H1 (cell line): ENCODE data around the gene DEGS2. TPM values are rescaled to one million over a fixed set of nuclear protein-coding genes. Genes with fewer than 3 reads are reported as not detected.
A peak's percentile ranks its signal among the peaks of the same experiment; 100 is the strongest.

ENCODE experiments used
- CTCF ChIA-PET: fragments of 300-600 bp; sonication (Branson Sonifier 250); formaldehyde crosslinking; loops from one replicate; lab custom pipeline; 2021; ENCODE audit not compliant: partially characterized antibody; lab: Charles Lee
- POLR2A ChIA-PET: fragments of 300-600 bp; sonication (Branson Sonifier 250); formaldehyde crosslinking; loops from one replicate; lab custom pipeline; 2021; ENCODE audit warnings: inconsistent platforms; ENCODE audit not compliant: partially characterized antibody; lab: Charles Lee
- DNase-seq, 2 experiments: peaks; one replicate each; pipeline versions ENCODE4 v3.0.0 to v3.0.0-alpha.2; 2010 to 2022; ENCODE audit warnings: low spot score in 2 of 2, low read depth in 1 of 2, mixed read lengths in 1 of 2
- FAIRE-seq: peaks from 2 replicates; lab custom pipeline; 2011; peaks lifted over from hg19 to GRCh38; lab: Jason Lieb, UNC
- H2AFZ ChIP-seq: 2 replicates; pipeline ENCODE4 v1.8.1; 2012; ENCODE audit warnings: low read length, inconsistent platforms
- H2AK5ac ChIP-seq: 2 replicates; pipeline ENCODE4 v1.6.1; 2013; ENCODE audit warnings: low read depth, low read length
- H2BK120ac ChIP-seq: replicated peaks from 2 replicates; pipeline ENCODE3; 2013; ENCODE audit warnings: low read depth, low read length, inconsistent platforms
- H2BK12ac ChIP-seq: 2 replicates; pipeline ENCODE4 v1.6.1; 2013; ENCODE audit warnings: low read depth, low read length
- H2BK15ac ChIP-seq: 2 replicates; pipeline ENCODE4 v1.6.1; 2013; ENCODE audit warnings: low read length
- H2BK20ac ChIP-seq: 2 replicates; pipeline ENCODE4 v1.6.1; 2013; ENCODE audit warnings: low read length
- H2BK5ac ChIP-seq: 2 replicates; pipeline ENCODE4 v1.6.1; 2013; ENCODE audit warnings: low read depth, low read length
- H3K14ac ChIP-seq: 2 replicates; pipeline ENCODE4 v1.6.1; 2013; ENCODE audit warnings: inconsistent platforms; ENCODE audit not compliant: insufficient read length
- H3K18ac ChIP-seq: 2 replicates; pipeline ENCODE4 v1.6.1; 2013; ENCODE audit warnings: low read length; ENCODE audit errors: extremely low read depth
- H3K23ac ChIP-seq: 2 replicates; pipeline ENCODE4 v1.6.1; 2013; ENCODE audit warnings: inconsistent platforms; ENCODE audit not compliant: insufficient read length
- H3K23me2 ChIP-seq: 2 replicates; pipeline ENCODE4 v1.6.1; 2013; ENCODE audit warnings: low read depth, low read length
- H3K27ac ChIP-seq: 2 replicates; pipeline ENCODE4 v1.6.1; 2011; ENCODE audit warnings: low read depth, low read length, inconsistent platforms
- H3K27me3 ChIP-seq, 4 experiments: replicated peaks in 1 of 4; 1 replicate in 1 of 4; 2 replicates in 3 of 4; pipeline versions ENCODE4 v1.6.1 to v1.8.1; 2011 to 2013; ENCODE audit warnings: low read length in 3 of 4, mild to moderate bottlenecking in 3 of 4, inconsistent platforms in 2 of 4, mixed read lengths in 2 of 4, moderate library complexity in 1 of 4; ENCODE audit not compliant: control insufficient read depth in 3 of 4, insufficient read depth in 3 of 4; ENCODE audit errors: extremely low read depth in 1 of 4
- H3K36me3 ChIP-seq, 4 experiments: 2 replicates each; pipeline versions ENCODE4 v1.6.1 to v1.8.1; 2011 to 2013; ENCODE audit warnings: mild to moderate bottlenecking in 4 of 4, low read length in 3 of 4, moderate library complexity in 2 of 4, control low read depth in 1 of 4, inconsistent platforms in 1 of 4; ENCODE audit not compliant: insufficient read depth in 4 of 4, control insufficient read depth in 2 of 4
- H3K4ac ChIP-seq: replicated peaks from 2 replicates; pipeline ENCODE3; 2013; ENCODE audit warnings: low read length, low read depth, mixed read lengths, inconsistent platforms; ENCODE audit not compliant: insufficient read length
- H3K4me1 ChIP-seq, 4 experiments: replicated peaks in 1 of 4; 1 replicate in 1 of 4; 2 replicates in 3 of 4; pipeline versions ENCODE4 v1.6.1 to v1.8.1; 2011 to 2013; ENCODE audit warnings: low read length in 3 of 4, inconsistent platforms in 2 of 4, mixed read lengths in 1 of 4; ENCODE audit not compliant: insufficient read depth in 4 of 4, control insufficient read depth in 3 of 4
- H3K4me2 ChIP-seq, 2 experiments: 2 replicates each; pipeline versions ENCODE4 v1.6.1 to v1.8.1; 2011 to 2013; ENCODE audit warnings: low read depth in 2 of 2, low read length in 2 of 2, control low read depth in 1 of 2, inconsistent platforms in 1 of 2, mild to moderate bottlenecking in 1 of 2; ENCODE audit not compliant: insufficient read depth in 1 of 2
- H3K4me3 ChIP-seq, 4 experiments: fragments of 200-600, 300-600 bp in 1 of 4; sonication (generic), shearing (Covaris generic), sonication (Bioruptor Twin) in 1 of 4; 2 replicates each; pipeline versions ENCODE4 v1.5.1 to v1.8.1; 2011 to 2016; ENCODE audit warnings: low read length in 4 of 4, low read depth in 3 of 4, control low read depth in 2 of 4, inconsistent platforms in 2 of 4, mild to moderate bottlenecking in 2 of 4, mixed read lengths in 1 of 4, moderate library complexity in 1 of 4; ENCODE audit not compliant: insufficient read depth in 2 of 4; ENCODE audit errors: extremely low read depth in 1 of 4
- H3K56ac ChIP-seq: replicated peaks from 2 replicates; pipeline ENCODE3; 2013; ENCODE audit warnings: low read depth, mild to moderate bottlenecking, mixed read lengths, low read length, inconsistent platforms; ENCODE audit not compliant: insufficient read length
- H3K79me1 ChIP-seq: 2 replicates; pipeline ENCODE4 v1.6.1; 2013; ENCODE audit warnings: low read depth, low read length, control low read depth
- H3K79me2 ChIP-seq, 2 experiments: 2 replicates each; pipeline versions ENCODE4 v1.6.1 to v1.8.1; 2012 to 2013; ENCODE audit warnings: low read length in 2 of 2, mild to moderate bottlenecking in 2 of 2, inconsistent platforms in 1 of 2; ENCODE audit not compliant: insufficient read depth in 2 of 2, control insufficient read depth in 1 of 2
- H3K9ac ChIP-seq, 4 experiments: replicated peaks in 1 of 4; 1 replicate in 1 of 4; 2 replicates in 3 of 4; pipeline versions ENCODE4 v1.6.1 to v1.8.1; 2011 to 2013; ENCODE audit warnings: low read depth in 3 of 4, low read length in 3 of 4, control low read depth in 2 of 4, mild to moderate bottlenecking in 2 of 4, moderate library complexity in 2 of 4, inconsistent platforms in 1 of 4; ENCODE audit errors: extremely low read depth in 1 of 4
- H3K9me3 ChIP-seq, 2 experiments: 2 replicates each; pipeline versions ENCODE4 v1.6.1 to v1.8.1; 2012 to 2013; ENCODE audit warnings: mild to moderate bottlenecking in 2 of 2, moderate library complexity in 2 of 2, control low read depth in 1 of 2, inconsistent platforms in 1 of 2, low read depth in 1 of 2, low read length in 1 of 2, mixed read lengths in 1 of 2; ENCODE audit not compliant: insufficient read depth in 2 of 2
- H4K20me1 ChIP-seq, 2 experiments: replicated peaks in 1 of 2; 2 replicates each; pipeline versions ENCODE3 to v1.8.1; 2011 to 2013; ENCODE audit warnings: inconsistent platforms in 2 of 2, low read length in 2 of 2, mild to moderate bottlenecking in 1 of 2; ENCODE audit not compliant: insufficient read depth in 2 of 2, control insufficient read depth in 1 of 2
- H4K5ac ChIP-seq: 2 replicates; pipeline ENCODE4 v1.6.1; 2013; ENCODE audit warnings: low read length, low read depth, mixed read lengths, inconsistent platforms; ENCODE audit not compliant: insufficient read length
- H4K8ac ChIP-seq: 2 replicates; pipeline ENCODE4 v1.8.0; 2013; ENCODE audit warnings: mild to moderate bottlenecking, moderate library complexity, low read length, inconsistent platforms; ENCODE audit not compliant: insufficient read depth; ENCODE audit errors: extremely low read depth
- H4K91ac ChIP-seq: replicated peaks from 2 replicates; pipeline ENCODE3; 2013; ENCODE audit warnings: low read length, mixed read lengths, inconsistent platforms; ENCODE audit not compliant: insufficient read length
- ATF3 ChIP-seq: IDR thresholded peaks from 2 replicates; pipeline ENCODE4 v1.6.1; 2011; ENCODE audit warnings: low read depth, mild to moderate bottlenecking, low read length; ENCODE audit not compliant: insufficient read depth
- EGR1 ChIP-seq: IDR thresholded peaks from 2 replicates; pipeline ENCODE4 v1.6.1; 2011; ENCODE audit warnings: low read depth, low read length, borderline replicate concordance
- EP300 ChIP-seq, 2 experiments: IDR thresholded peaks; 1 replicate in 1 of 2; 2 replicates in 1 of 2; pipeline ENCODE4 v1.6.1; 2011 to 2012; ENCODE audit warnings: low read depth in 2 of 2, low read length in 2 of 2, mild to moderate bottlenecking in 2 of 2, borderline replicate concordance in 1 of 2, inconsistent platforms in 1 of 2, moderate library complexity in 1 of 2
- JUND ChIP-seq: IDR thresholded peaks from 2 replicates; pipeline ENCODE4 v1.6.1; 2011; ENCODE audit warnings: mild to moderate bottlenecking, improper control_type of control experiment, low read length
- POLR2A ChIP-seq, 2 experiments: IDR thresholded peaks; 1 replicate in 1 of 2; 2 replicates in 1 of 2; pipeline ENCODE4 v1.6.1; 2011; ENCODE audit warnings: low read depth in 2 of 2, low read length in 2 of 2, mild to moderate bottlenecking in 2 of 2; ENCODE audit errors: control extremely low read depth in 1 of 2
- RBBP5 ChIP-seq: IDR thresholded peaks from 2 replicates; pipeline ENCODE4 v1.7.1; 2012; ENCODE audit warnings: low read depth, mild to moderate bottlenecking, inconsistent platforms, low read length, moderate library complexity, borderline replicate concordance
- RFX5 ChIP-seq: IDR thresholded peaks from 2 replicates; pipeline ENCODE4 v1.6.1; 2011; ENCODE audit warnings: low read depth, low read length, improper control_type of control experiment, borderline replicate concordance
- RNF2 ChIP-seq: fragments of 200-900, 300-1000 bp; sonication (generic); IDR thresholded peaks from 2 replicates; pipeline ENCODE4 v1.7.1; 2016; ENCODE audit warnings: borderline replicate concordance, low read depth, mild to moderate bottlenecking, antibody characterized with exemption, low read length; ENCODE audit not compliant: poor library complexity, severe bottlenecking; ENCODE audit errors: missing control alignments
- SIN3A ChIP-seq, 2 experiments: IDR thresholded peaks in 1 of 2; conservative IDR thresholded peaks in 1 of 2; 2 replicates each; pipeline ENCODE4 v1.6.1; 2011 to 2012; ENCODE audit warnings: low read length in 2 of 2, improper control_type of control experiment in 1 of 2, low read depth in 1 of 2, mild to moderate bottlenecking in 1 of 2
- SIX5 ChIP-seq: IDR thresholded peaks from 2 replicates; pipeline ENCODE4 v1.6.1; 2011; ENCODE audit warnings: mild to moderate bottlenecking, low read depth, low read length
- SP2 ChIP-seq: IDR thresholded peaks from 2 replicates; pipeline ENCODE4 v1.6.1; 2012; ENCODE audit warnings: mild to moderate bottlenecking, low read length, inconsistent platforms
- SRF ChIP-seq: IDR thresholded peaks from 2 replicates; pipeline ENCODE4 v1.6.1; 2011; ENCODE audit warnings: mild to moderate bottlenecking, low read depth, low read length, moderate library complexity
- TAF7 ChIP-seq: optimal IDR thresholded peaks from 2 replicates; pipeline ENCODE3; 2011; ENCODE audit warnings: low read depth, mild to moderate bottlenecking, inconsistent platforms, low read length, moderate library complexity, borderline replicate concordance
- WGBS, 2 experiments: shearing (Covaris generic) in 1 of 2; methylation state at CpG; one replicate each; pipeline versions ENCODE4 v1.1.6 to v1.1.7; 2013 to 2015; ENCODE audit warnings: low lambda C conversion rate in 2 of 2, mixed read lengths in 2 of 2, inconsistent platforms in 1 of 2, low coverage in 1 of 2, missing lambda C conversion rate in 1 of 2; ENCODE audit not compliant: insufficient replicate concordance in 2 of 2, insufficient coverage in 1 of 2, insufficient read length in 1 of 2; ENCODE audit errors: extremely low coverage in 1 of 2, missing lambda C conversion rate in 1 of 2; 5-methylcytosine and 5-hydroxymethylcytosine counted together
- polyA plus RNA-seq, 7 experiments: library from polyadenylated mRNA; depleted of rRNA in 3 of 7; stranded (reverse) in 5 of 7; unstranded in 2 of 7; fragments of >200 nt in 5 of 7; fragments of 200-250 nt in 2 of 7; gene quantifications; 1 replicate in 5 of 7; 2 replicates in 1 of 7; 4 replicates in 1 of 7; pipeline versions ENCODE4 v1.2.1 to v1.2.3, GENCODE V29; 2011 to 2013; ENCODE audit warnings: missing spikeins in 2 of 7, mixed read lengths in 2 of 7
- total RNA-seq: library from RNA; stranded (reverse); fragmentation: NEBNext Ultra II Directional; extraction: Animal tissue kit (Norgen Biotek cat#: 25700); gene quantifications from 2 replicates; pipeline ENCODE4 v1.2.1, GENCODE V29; 2021

The DEGS2 gene
- total and polyA plus RNA-seq, 2 of the 8 experiments (the other 6 are each of a cell fraction or from before 2014, with no cell fraction given), result 0.61 to 0.82 TPM

- H3K56ac ChIP-seq, result no peak overlapping the region
- no peak overlapping the region for H3K18ac ChIP-seq
- no peak overlapping the region for H3K4me3 ChIP-seq
- no peaks in the 10 kb centered on the region; a peak in 2 of 8 replicates for H3K36me3 ChIP-seq
- H3K79me2 ChIP-seq, result no peaks in the 10 kb centered on the region
- H3K9ac ChIP-seq, result no peak overlapping the region
- no peak overlapping the region for H3K14ac ChIP-seq
- no peak overlapping the region for H4K91ac ChIP-seq
- H2BK12ac ChIP-seq, result no peak overlapping the region
- FAIRE-seq (no peak), DNase-seq (no peak)
- no peak overlapping the region for H4K5ac ChIP-seq
- WGBS, 2 experiments, result 77% methylated on average over 5 of the region's 6 CpGs; no CpG with 5 or more reads in 1 of the 2 experiments
- no peak overlapping the region for H2BK5ac ChIP-seq
- CTCF ChIA-PET, result interaction anchor here (0.6 to 19.5 kb wide), 10 partner anchors 17 to 127 kb away, joined by 3 to 307 read pairs (median 9); no protein-coding TSS in a partner anchor
- no peaks in the 10 kb centered on the region for H3K9me3 ChIP-seq
- H2BK120ac ChIP-seq, result no peak overlapping the region
- no peak overlapping the region for H3K23ac ChIP-seq
- H4K8ac ChIP-seq, result no peak overlapping the region; the same call in 1 of the 2 replicates
- no peaks in the 10 kb centered on the region for H3K79me1 ChIP-seq
- POLR2A ChIA-PET, result interaction anchor here (1.2 to 1.5 kb wide), 3 partner anchors 9 to 70 kb away, joined by 3 to 4 read pairs (median 3); no protein-coding TSS in a partner anchor
- no peak overlapping the region for H2BK20ac ChIP-seq
- peaks cover 0 to 11% of the 10 kb centered on the region in 2 experiments for H4K20me1 ChIP-seq
- no peak overlapping the region for H3K27ac ChIP-seq
- 0 out of 2 replicates have a peak overlapping the region, but pooled peaks have one; percentile 46 for H2BK15ac ChIP-seq
- no peak overlapping the region for H3K4me2 ChIP-seq
- H3K4me1 ChIP-seq, result peaks cover 0 to 11% (median 2%) of the 10 kb centered on the region in 4 experiments; a peak in 5 of 7 replicates
- H3K4ac ChIP-seq, result no peak overlapping the region
- H3K27me3 ChIP-seq, result peaks cover 17 to 44% (median 38%) of the 10 kb centered on the region in 4 experiments
- no peak overlapping the region for H2AK5ac ChIP-seq
- H2AFZ ChIP-seq, result no peak overlapping the region
- peaks cover 4% of the 10 kb centered on the region; the same call in 1 of the 2 replicates for H3K23me2 ChIP-seq
- no peak for TF ChIP-seq SIX5
- TF ChIP-seq RNF2, result no peak
- no peak for TF ChIP-seq EP300 (IDR thresholded peaks at IDR 0.05; ENCODE audit: borderline replicate concordance in 1 of 2, low read depth in 2 of 2, low read length in 2 of 2)
- TF ChIP-seq SP2, result no peak
- no peak for TF ChIP-seq RFX5
- TF ChIP-seq SIN3A (conservative IDR thresholded peaks at IDR 0.05 in 1 of 2, IDR thresholded peaks at IDR 0.05 in 1 of 2; ENCODE audit: low read depth in 1 of 2, low read length in 2 of 2), result no peak
- TF ChIP-seq JUND, result no peak
- TF ChIP-seq POLR2A (IDR thresholded peaks at IDR 0.05; ENCODE audit: control extremely low read depth in 1 of 2, low read depth in 2 of 2, low read length in 2 of 2), result no peak
- no peak for TF ChIP-seq TAF7
- no peak for TF ChIP-seq SRF
- no peak for TF ChIP-seq ATF3
- no peak for TF ChIP-seq EGR1
- TF ChIP-seq RBBP5, result no peak
Measured at GRCh38 chr14:100156776-100157175, 2.7 kb downstream of the DEGS2 start.
